GM18505 (cell line): ENCODE results near the gene EIF6.

Experiments used
- ATAC-seq: cut with Tn5 transposase; IDR thresholded peaks from one replicate; pipeline ENCODE4 v1.9.1; 2021; ENCODE audit not compliant: unreplicated experiment
- POLR2A ChIP-seq: IDR thresholded peaks from 4 replicates; pipeline ENCODE4 v1.6.1; 2011; ENCODE audit warnings: borderline replicate concordance; ENCODE audit not compliant: insufficient read depth, insufficient read length; ENCODE audit errors: extremely low read depth

The EIF6 gene

DNA sequence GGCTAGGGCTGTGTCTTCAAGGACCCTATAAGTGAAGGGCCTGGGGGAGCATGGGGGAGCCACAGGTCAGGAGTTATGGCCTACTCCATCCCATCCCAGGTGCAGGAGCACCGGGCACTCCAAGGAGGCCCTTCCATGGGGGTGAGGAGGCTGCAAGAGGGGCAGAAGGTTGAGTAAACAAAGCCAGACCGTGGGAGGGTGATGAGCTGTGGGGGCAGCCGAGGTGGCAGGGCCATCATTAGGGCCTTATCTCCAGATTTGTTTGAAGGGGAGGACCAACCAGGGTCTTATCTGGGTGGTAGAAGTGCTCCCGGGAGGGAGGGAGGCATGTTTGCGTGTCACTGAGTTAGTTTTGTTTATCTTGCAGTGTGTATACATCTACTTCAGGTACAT, 9.7 kb upstream of the EIF6 start:
- TF ChIP-seq POLR2A, result no peak
- no peak for ATAC-seq

DNA sequence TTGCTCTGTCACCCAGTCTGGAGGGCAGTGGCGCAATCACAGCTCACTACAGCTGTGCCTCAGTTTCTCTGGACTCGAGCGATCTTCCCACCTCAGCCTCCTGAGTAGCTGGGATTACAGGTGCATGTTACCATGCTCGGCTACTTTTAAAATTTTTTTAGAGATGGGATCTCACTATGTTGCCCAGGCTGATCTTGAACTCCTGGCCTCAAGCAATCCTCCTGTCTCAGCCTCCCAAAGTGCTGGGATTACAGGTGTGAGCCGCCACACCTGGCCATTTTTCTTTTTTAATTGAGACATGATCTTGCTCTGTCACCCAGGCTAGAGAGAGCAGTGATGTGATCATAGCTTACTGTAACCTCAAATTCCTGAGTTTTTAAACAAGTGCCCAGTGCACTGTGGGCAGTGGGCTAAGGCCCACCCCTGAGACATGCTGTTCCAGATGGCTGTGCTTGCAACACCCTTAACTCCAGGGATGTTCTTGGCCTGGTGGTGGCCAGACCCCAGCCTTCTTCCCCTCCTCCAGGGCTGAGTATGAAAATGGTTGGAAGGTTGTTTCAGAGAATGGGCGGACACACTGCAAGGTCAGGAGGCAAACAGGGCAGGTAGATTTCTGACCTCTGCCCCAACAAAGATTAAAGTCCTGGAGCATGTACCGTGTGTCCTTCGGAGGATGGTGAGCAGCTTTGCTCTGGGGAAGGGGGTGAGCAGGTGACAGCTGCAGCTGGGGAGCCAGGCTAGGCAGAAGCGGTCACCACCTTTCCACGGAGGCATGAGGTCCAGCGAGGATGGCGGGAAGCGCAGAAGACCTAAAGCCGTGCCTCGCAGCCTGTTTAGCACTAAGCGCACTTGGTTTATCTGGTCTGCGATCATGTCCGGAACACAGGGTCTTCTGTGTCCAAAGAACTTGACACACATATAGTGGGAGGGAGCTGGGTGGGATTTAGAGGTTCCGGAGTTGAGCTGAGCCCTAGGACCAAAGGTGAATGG, 9.0 kb upstream of the EIF6 start:
- TF ChIP-seq POLR2A, result no peak
- no peak for ATAC-seq

DNA sequence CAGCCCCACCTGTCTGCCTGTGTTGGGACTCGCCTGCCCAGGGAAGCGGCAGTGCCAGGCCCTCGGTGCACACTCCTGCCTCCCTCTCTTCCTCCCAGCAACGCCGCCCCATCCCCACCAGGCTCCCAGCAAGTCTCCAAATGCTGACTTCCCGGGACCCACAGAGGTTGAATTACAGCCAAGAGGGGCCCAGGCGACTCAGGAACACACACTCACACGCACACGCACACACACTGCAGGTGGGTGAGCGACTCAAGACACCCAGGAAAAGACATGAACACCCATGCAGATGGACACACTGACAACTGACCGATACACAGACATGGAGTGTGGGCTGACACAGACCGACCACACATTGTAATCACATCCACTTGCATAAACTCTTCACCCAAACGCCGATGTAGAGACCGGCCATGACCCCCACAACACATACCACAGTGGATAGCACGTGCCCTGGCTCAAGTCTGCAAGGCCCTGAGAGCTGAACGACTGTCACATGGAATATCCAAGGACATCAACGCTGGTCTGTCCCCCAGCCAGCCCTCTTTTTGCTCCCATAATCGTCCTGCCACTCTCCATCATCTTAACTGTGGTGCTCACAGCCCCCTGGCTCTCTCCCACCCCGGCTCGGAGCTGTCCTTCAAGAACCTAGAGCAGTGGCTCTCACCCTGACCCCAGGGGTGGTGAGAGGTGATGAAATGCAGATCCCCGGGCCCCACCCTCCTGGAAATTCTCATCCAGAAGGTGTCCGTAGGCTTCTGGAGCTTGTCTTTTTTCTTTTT, 8.1 kb upstream of the EIF6 start:
- TF ChIP-seq POLR2A, result no peak
- no peak for ATAC-seq

DNA sequence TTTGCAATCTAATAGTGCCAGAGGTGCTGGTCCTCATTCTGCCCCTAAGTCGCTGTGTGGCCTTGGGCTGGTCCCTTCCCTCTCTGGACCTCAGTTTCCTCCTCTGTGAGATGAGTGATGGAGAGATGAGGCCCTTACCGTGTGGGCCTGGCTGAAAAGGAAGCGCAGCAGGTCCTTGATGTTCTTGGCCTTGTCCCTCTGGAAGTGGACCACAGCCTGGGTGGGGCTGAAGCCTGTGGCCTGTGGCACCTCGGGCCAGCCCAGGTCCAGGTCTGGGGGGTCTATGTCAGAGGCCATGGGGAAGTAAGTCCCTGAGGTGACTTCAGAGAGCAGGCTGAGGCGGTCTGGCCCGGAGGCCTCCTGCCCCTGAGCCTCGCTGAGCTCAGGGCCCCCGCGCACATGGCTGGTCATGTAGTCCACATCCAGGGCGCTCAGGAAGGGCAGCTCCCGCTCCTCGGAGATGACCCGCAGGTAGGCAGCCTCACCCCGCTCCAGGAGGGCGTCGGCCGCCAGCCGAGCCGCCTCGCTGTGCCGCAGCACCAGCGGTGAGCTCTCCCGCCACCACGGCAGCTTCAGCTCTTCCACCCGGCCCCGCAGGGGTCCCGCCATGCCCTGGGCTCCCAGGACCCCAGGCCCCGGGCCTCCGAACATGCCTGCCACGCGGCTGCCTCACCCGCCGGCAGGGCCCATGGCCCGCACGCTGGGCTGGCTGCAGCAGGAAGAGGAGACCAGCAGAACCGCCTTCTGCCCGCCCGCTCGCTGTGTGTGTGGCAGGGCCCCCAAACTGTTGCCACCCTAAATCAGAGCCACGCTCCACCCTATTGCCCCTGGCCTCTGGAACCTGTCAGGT, 7.3 kb upstream of the EIF6 start, which contains the start of gene FAM83C:
Gene FAM83C (minus strand): TSS at position 772 of the 850 bp plus-strand sequence. CDS start 121 bp downstream, at position 651.
- no peak for TF ChIP-seq POLR2A
- no peak for ATAC-seq

DNA sequence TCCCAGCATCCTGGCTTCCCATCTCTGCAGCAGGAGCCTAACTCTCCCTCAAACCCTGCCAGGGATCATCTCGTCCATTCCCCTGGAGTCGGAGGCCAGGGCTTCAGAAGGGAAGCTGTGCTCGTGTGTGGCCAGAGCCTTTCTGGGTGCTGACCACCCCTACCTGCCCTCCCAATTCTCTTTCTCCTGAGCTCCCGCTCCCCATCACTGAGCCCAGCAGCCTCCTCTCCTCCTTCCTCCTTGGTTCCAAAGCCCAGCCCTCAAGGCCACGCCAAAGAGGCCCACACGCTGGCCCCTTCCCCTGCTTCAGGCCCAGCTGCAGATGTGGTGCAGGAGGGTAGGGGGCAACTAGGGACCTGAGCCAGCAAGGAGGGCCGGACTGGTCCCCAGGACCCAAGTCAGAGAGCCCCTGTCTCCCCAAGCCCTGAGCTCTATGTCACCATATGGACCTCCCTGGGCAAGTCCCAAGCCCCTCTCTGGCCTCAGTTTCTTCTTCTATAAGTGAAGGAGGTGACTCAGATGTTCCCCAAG, 6.4 kb upstream of the EIF6 start:
- ATAC-seq, result no peak
- no peak for TF ChIP-seq POLR2A

DNA sequence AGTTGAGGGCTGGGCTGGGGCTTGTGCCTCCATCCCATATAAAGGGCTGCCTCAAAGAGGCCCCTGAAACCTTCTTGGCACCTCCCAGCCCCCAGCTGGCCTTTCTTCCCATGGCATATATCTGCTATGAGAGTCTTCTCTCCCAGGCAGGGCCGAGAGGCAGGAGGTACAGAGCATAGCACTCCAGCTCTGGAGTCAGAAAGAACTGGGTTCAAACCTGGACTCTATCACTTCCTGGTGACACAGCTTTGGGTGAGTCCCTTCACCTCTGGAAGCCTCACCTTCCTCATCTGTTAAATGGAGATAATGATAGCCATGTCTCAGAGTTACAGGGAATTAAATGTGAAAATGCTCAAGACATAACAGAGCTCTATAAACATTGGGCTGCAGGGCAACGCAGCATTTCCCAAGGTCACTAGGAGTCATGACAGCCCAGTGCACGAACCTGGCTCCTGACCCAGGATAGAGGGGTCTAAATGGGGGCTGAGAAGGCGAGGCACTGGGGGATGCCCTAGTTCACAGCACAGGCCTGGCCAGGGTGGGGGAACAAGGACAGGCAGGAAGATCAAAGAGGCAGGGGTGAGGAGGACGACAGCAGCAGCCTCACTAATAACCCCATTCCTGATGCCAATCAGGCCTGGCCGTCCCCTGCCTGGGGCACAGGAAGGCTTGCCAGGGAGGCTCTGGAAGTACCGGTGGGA, 5.8 kb upstream of the EIF6 start:
- no peak for ATAC-seq
- TF ChIP-seq POLR2A, result no peak

DNA sequence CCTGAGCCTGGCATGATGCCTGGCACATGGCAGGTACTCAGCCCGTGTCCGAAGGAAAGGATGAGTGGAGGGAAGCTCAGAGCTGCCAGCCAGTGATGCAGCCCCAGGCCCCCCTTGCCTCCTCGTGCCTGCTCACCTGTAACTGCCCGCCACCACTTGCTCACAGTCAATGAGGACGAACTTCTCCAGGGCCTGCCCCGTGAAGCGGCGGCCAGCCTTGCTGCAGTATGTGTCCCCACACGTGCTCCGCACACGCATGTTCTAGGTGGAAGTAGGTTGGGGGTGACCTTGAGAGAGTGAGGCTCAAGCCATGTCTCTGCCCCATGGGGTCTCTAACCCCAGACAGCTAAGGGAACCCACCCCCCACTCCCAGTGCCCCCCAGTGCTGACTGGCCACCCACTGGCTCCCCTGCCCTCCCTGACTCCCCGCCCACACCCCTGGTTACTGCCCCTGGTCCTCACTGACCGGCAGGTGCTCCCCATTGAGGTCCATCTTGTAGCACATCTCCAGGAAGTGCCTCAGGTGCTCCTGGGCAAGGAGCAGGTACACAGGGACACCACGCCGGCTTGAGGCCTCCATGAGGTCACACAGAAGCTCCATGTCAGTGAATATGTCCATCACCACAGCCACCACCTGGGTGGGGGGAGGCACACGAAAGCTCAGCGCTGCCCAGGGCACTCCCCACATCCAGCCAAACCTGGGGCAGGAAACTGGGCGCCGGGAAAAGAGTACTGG, 3.9 kb upstream of the EIF6 start:
- TF ChIP-seq POLR2A, result no peak
- no peak for ATAC-seq

DNA sequence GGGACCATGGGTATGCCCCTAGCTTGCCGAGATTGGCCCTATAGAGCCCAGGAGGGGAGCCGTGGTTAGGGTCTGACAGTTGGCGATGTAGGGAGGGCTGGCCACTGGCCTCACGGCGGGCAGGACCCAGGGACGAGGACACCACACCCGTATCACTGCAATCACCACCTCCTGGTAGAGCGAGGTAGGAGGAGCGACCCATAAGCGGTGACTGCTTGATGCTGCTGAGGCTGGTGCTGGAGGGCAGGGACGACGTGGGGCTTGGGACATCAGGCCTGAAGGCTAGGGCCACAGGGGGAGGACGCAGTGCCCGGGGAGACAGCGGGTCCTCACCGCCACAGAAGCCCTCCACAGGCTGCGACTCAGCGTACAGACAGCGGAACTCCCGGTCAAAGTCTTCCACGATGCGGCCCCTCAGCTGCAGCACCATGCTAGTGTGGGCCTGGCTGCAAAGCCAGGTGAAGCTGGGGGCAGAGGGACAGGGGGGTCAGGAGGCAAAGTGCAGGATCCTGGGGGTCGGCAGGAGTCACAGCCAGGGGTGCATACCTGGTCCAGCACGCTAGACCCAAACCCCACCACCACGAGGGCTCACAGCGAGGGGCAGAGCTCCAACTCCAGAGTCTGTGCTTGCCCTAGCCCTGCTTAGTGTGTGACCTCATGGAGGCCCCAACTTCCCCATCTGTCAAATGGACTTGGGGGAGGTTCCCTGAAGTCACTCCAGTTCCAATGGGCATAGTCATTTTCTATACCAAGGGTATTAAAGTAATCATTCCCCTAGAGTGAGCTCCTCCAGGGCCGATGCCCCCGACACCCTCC, 3.1 kb upstream of the EIF6 start:
- no peak for ATAC-seq
- TF ChIP-seq POLR2A, result no peak

DNA sequence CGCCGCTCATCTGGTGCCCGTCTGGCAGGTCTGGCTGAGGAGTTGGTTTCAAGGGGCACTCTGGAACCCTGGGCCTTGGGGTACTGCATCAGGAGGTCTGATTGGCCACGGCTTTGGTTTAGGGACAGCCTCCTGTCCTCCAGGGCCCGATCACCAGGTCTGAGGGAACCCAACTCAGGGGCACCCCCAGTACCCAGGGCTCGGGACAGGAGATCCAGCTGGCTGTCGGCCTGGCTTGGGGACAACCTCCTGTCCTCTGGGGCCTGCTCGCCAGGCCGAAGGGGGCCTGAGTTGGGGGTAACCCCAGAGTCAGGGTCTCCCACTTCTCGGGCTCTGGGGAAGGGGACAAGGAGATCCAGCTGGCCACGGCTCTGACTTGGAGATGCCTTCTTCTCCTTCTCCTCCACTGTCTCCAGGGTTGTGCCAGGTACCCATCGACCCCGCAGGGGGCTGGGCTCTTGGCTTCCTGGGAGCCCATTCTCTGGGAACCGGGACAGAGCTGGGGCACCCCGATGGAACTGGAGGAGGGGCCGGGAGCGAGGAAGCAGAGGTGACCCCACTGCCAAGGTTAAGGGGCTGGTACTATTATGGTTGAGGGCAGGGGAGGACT, 2.4 kb upstream of the EIF6 start:
- TF ChIP-seq POLR2A, result no peak
- no peak for ATAC-seq

DNA sequence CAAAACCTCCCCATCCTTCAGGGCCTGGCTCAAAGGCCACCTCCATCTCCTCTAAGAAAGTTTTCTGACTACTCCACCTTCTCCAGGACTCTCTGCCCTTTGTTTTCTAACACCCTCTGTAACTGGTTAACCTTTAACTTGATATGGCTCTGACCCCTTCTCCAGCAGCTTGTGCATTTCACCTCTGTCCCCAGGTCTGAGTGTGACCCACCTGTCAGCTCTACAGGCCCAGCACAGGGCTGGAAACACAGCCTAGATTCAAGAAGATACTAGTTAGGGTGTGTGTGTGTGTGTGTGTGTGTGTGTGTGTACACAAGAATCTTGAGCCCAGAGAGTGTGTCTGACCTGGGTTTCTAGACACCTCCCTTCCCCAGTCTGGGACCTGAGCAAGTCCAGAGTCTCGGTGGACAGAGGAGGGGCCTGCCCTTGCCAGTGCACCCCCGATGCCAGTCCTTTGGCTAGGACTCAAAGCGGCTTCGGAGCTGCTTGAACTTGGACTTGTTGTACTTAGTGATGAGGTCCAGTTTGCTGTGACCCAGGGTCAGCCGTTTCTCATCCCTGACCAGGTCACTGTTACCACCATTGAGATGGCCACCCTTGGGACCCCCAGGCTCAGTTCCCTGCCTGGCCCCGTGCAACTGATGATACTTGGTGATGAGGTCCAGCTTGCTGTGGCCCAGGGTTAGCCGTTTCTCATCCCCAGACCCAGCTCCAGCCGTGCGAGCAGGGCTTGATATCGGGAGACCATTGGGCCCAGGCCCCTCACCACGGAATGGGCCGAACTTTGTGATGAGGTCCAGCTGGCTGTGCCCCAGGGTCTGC, 1.7 kb upstream of the EIF6 start:
- no peak for ATAC-seq
- no peak for TF ChIP-seq POLR2A

DNA sequence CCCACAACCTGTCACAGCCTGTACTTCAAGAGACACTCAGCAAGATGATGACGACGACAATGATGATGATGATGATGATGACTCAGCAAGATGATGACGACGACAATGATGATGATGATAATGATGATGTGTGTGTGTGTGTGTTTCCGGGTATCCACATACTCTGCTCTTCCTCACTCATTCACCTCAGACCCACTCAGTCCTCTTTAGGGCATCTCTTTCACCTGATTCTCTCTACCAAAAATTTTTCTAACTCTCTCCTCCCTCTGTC, 1.2 kb upstream of the EIF6 start:
- no peak for ATAC-seq
- no peak for TF ChIP-seq POLR2A
